Activated CD8-positive, alpha-beta memory T cell treated with anti-CD3 and anti-CD28 coated beads, Interleukin-2, amount 50 U/mL, for 48 hours (primary cell): ENCODE measurements around the gene TNRC6C.

ENCODE experiments used
- DNase-seq: peaks from one replicate; pipeline ENCODE4 v3.0.0-alpha.2; 2020

Gene TNRC6C

GRCh38 chr17:78143214-78144146, 185.0 kb downstream of the TNRC6C start:
- no peak for DNase-seq

- DNase-seq: no peak
These were observed 185.7 kb downstream of the TNRC6C start for GRCh38 chr17:78144147-78144719.

- no peak for DNase-seq
These were observed 186.5 kb downstream of the TNRC6C start for GRCh38 chr17:78144736-78145641.

- DNase-seq: no peak
These were observed 188.0 kb downstream of the TNRC6C start for GRCh38 chr17:78146471-78146869.

GRCh38 chr17:78146881-78147280, 188.4 kb downstream of the TNRC6C start:
- no peak for DNase-seq

- no peak for DNase-seq
These were observed 189.0 kb downstream of the TNRC6C start for GRCh38 chr17:78147315-78147998.

- no peak for DNase-seq
These were observed 189.9 kb downstream of the TNRC6C start for GRCh38 chr17:78148286-78149016.

- DNase-seq: no peak
These were observed 193.1 kb downstream of the TNRC6C start for GRCh38 chr17:78151514-78152008.

GRCh38 chr17:78154903-78155811, 196.7 kb downstream of the TNRC6C start:
- no peak for DNase-seq
